CD4-positive, alpha-beta T cell treated with Interleukin-21 for 1 hour (primary cell): ENCODE data around the gene HAL.

ENCODE experiments used
- DNase-seq: peaks from one replicate; pipeline ENCODE4 v3.0.0-alpha.2; 2020

The HAL gene

GRCh38 chr12:95996034-95996658 is at the start of gene HAL:
Gene HAL, minus strand, starts transcription at chr12:95996344. Its CDS starts 434 bp downstream, at chr12:95995910.
- DNase-seq = no peak

GRCh38 chr12:96045566-96045965 is 49.4 kb upstream of the HAL start:
- peak; percentile 48 for DNase-seq

GRCh38 chr12:96044943-96045290 is 48.8 kb upstream of the HAL start:
- DNase-seq = no peak

GRCh38 chr12:96044017-96044942 is 48.1 kb upstream of the HAL start:
- no peak for DNase-seq

GRCh38 chr12:96041181-96041580 is 45.0 kb upstream of the HAL start:
- DNase-seq = no peak

- no peak for DNase-seq
These were observed 44.4 kb upstream of the HAL start for GRCh38 chr12:96040305-96041133.

- no peak for DNase-seq
These were observed 43.4 kb upstream of the HAL start for GRCh38 chr12:96039516-96039915.

- no peak for DNase-seq
These were observed 40.8 kb upstream of the HAL start for GRCh38 chr12:96036765-96037455.

- peak; percentile 97 for DNase-seq
These were observed 39.4 kb upstream of the HAL start, which contains the start of gene LTA4H for GRCh38 chr12:96035283-96036236. Gene LTA4H, minus strand, starts transcription at chr12:96035587. Its CDS starts 68 bp downstream, at chr12:96035519.

- DNase-seq = no peak
These were observed 38.6 kb upstream of the HAL start for GRCh38 chr12:96034621-96035282.

GRCh38 chr12:96033549-96034389 is 37.6 kb upstream of the HAL start:
- DNase-seq = peak; percentile 14

GRCh38 chr12:96029826-96030225 is 33.7 kb upstream of the HAL start:
- no peak for DNase-seq

GRCh38 chr12:96028538-96028937 is 32.4 kb upstream of the HAL start:
- no peak for DNase-seq

- no peak for DNase-seq
These were observed 30.2 kb upstream of the HAL start for GRCh38 chr12:96026331-96026730.

- no peak for DNase-seq
These were observed 29.4 kb upstream of the HAL start for GRCh38 chr12:96025518-96025917.

- DNase-seq = no peak
These were observed 24.3 kb upstream of the HAL start for GRCh38 chr12:96020314-96021003.

- DNase-seq = no peak
These were observed 19.5 kb upstream of the HAL start for GRCh38 chr12:96015672-96016071.

GRCh38 chr12:96014943-96015599 is 18.9 kb upstream of the HAL start:
- DNase-seq = no peak

GRCh38 chr12:96007729-96008128 is 11.6 kb upstream of the HAL start:
- no peak for DNase-seq
